OCI-LY3 (cell line): ENCODE data around the gene SEC16A.

Experiments used
- H2AFZ ChIP-seq: fragments of 200-600, 300-600 bp; shearing (Covaris generic); 2 replicates; pipeline ENCODE4 v1.6.0; 2014; ENCODE audit warnings: antibody characterized with exemption, low read depth, low read length
- H3K27ac ChIP-seq: fragments of 200-600, 300-600 bp; sonication (generic); 2 replicates; pipeline ENCODE4 v1.5.1; 2014; ENCODE audit warnings: mild to moderate bottlenecking, low read length, moderate library complexity, mixed read lengths
- H3K27me3 ChIP-seq: fragments of 200-600, 300-600 bp; sonication (generic); 2 replicates; pipeline ENCODE4 v1.6.1; 2014; ENCODE audit warnings: low read depth, low read length, mixed read lengths
- H3K36me3 ChIP-seq: fragments of 200-600, 300-600 bp; sonication (generic); replicated peaks from 2 replicates; pipeline ENCODE3; 2014; ENCODE audit warnings: low read depth, low read length, mixed read lengths
- H3K4me1 ChIP-seq: fragments of 300-600, 200-600 bp; sonication (generic); 2 replicates; pipeline ENCODE4 v1.6.1; 2014; ENCODE audit warnings: low read length, mixed read lengths
- H3K4me2 ChIP-seq: fragments of 200-600, 300-600 bp; sonication (generic); 2 replicates; pipeline ENCODE4 v1.6.1; 2014; ENCODE audit warnings: low read length, mixed read lengths
- H3K4me3 ChIP-seq: fragments of 300-600, 200-600 bp; sonication (generic); 2 replicates; pipeline ENCODE4 v1.5.1; 2014; ENCODE audit warnings: antibody characterized with exemption, mild to moderate bottlenecking, low read length, moderate library complexity
- H3K79me2 ChIP-seq: fragments of 300-600, 200-600 bp; shearing (Covaris generic); 2 replicates; pipeline ENCODE4 v1.6.1; 2014; ENCODE audit warnings: mild to moderate bottlenecking, low read length, mixed read lengths
- H3K9ac ChIP-seq: fragments of 300-600, 200-600 bp; shearing (Covaris generic); 2 replicates; pipeline ENCODE4 v1.6.0; 2014; ENCODE audit warnings: mild to moderate bottlenecking, low read length, moderate library complexity
- H3K9me3 ChIP-seq: fragments of 200-600, 300-600 bp; shearing (Covaris generic); 2 replicates; pipeline ENCODE4 v1.6.1; 2014; ENCODE audit warnings: low read length, mixed read lengths; ENCODE audit not compliant: insufficient read depth
- H4K20me1 ChIP-seq: fragments of 200-600, 300-600 bp; sonication (generic); 2 replicates; pipeline ENCODE4 v1.6.1; 2016; ENCODE audit warnings: low read length, mixed read lengths; ENCODE audit not compliant: insufficient read depth
- CTCF ChIP-seq: fragments of 200-600, 300-600 bp; sonication (generic); IDR thresholded peaks from 2 replicates; pipeline ENCODE4 v1.5.1; 2014; ENCODE audit warnings: antibody characterized with exemption, low read length, low read depth
- EZH2phosphoT487 ChIP-seq: fragments of 200-600 bp; shearing (Covaris generic); IDR thresholded peaks from 2 replicates; pipeline ENCODE4 v1.6.1; 2018; ENCODE audit warnings: antibody characterized with exemption, mixed run types, low read depth

The SEC16A gene

GRCh38 chr9:136530461-136531089 is 47.7 kb upstream of the SEC16A start:
- peaks cover 96% of the 10 kb centered on the region for H4K20me1 ChIP-seq
- H3K9me3 ChIP-seq: no peaks in the 10 kb centered on the region
- no peak overlapping the region for H2AFZ ChIP-seq
- H3K4me2 ChIP-seq: no peak overlapping the region
- no peaks in the 10 kb centered on the region for H3K27me3 ChIP-seq
- peaks cover 26% of the 10 kb centered on the region for H3K4me1 ChIP-seq
- H3K27ac ChIP-seq: no peak overlapping the region
- peaks cover 64% of the 10 kb centered on the region for H3K79me2 ChIP-seq
- TF ChIP-seq CTCF (no peak), EZH2phosphoT487 (no peak)
- no peak overlapping the region for H3K4me3 ChIP-seq
- H3K9ac ChIP-seq: no peak overlapping the region
- H3K36me3 ChIP-seq: no peaks in the 10 kb centered on the region

- H3K9ac ChIP-seq: no peak overlapping the region
- no peak overlapping the region for H3K4me3 ChIP-seq
- TF ChIP-seq EZH2phosphoT487: no peak
- TF ChIP-seq CTCF: no peak
- H3K4me2 ChIP-seq: no peak overlapping the region
- H3K9me3 ChIP-seq: no peaks in the 10 kb centered on the region
- H2AFZ ChIP-seq: no peak overlapping the region
- H3K36me3 ChIP-seq: no peaks in the 10 kb centered on the region
- peaks cover 21% of the 10 kb centered on the region for H3K4me1 ChIP-seq
- peaks cover 61% of the 10 kb centered on the region for H3K79me2 ChIP-seq
- peaks cover 96% of the 10 kb centered on the region for H4K20me1 ChIP-seq
- no peak overlapping the region for H3K27ac ChIP-seq
- no peaks in the 10 kb centered on the region for H3K27me3 ChIP-seq
Measured at GRCh38 chr9:136529516-136530460, 46.9 kb upstream of the SEC16A start.

GRCh38 chr9:136528716-136529341 is 46.0 kb upstream of the SEC16A start:
- Histone ChIP-seq H2AFZ (no peak overlapping the region), H3K27ac (no peak overlapping the region), H3K9me3 (no peaks in the 10 kb centered on the region), H3K36me3 (no peaks in the 10 kb centered on the region), H3K4me2 (no peak overlapping the region), H3K79me2 (peaks cover 61% of the 10 kb centered on the region), H3K27me3 (no peaks in the 10 kb centered on the region), H3K9ac (no peak overlapping the region), H4K20me1 (peaks cover 94% of the 10 kb centered on the region), H3K4me1 (peaks cover 20% of the 10 kb centered on the region), H3K4me3 (no peak overlapping the region)
- TF ChIP-seq EZH2phosphoT487 (no peak), CTCF (no peak)
